HepG2 (cell line): ENCODE results near the gene VPS9D1.

ENCODE experiments used
- ATF3 ChIP-seq: sonication (generic); formaldehyde crosslinking; IDR thresholded peaks from 2 replicates; pipeline ENCODE4 v1.4.0; 2020; ENCODE audit warnings: missing genetic modification reagents
- BCLAF1 ChIP-seq: fragments of 450-650 bp; IDR thresholded peaks from 2 replicates; pipeline ENCODE4 v1.6.1; 2017; ENCODE audit warnings: mild to moderate bottlenecking
- CTCF ChIP-seq: sonication (generic); formaldehyde crosslinking; IDR thresholded peaks from 2 replicates; pipeline ENCODE4 v1.5.0; 2020; ENCODE audit warnings: mild to moderate bottlenecking, missing genetic modification reagents, moderate library complexity
- KIAA2018 ChIP-seq: sonication (generic); formaldehyde crosslinking; IDR thresholded peaks from 2 replicates; pipeline ENCODE4 v1.5.0; 2020; ENCODE audit warnings: mild to moderate bottlenecking, missing genetic modification reagents, borderline replicate concordance
- MXI1 ChIP-seq: IDR thresholded peaks from 3 replicates; pipeline ENCODE4 v1.6.1; 2012; ENCODE audit warnings: low read depth, low read length, inconsistent platforms, borderline replicate concordance
- PBX3 ChIP-seq: sonication (generic); formaldehyde crosslinking; IDR thresholded peaks from 2 replicates; pipeline ENCODE4 v1.8.1; 2023; ENCODE audit warnings: missing genetic modification reagents, inconsistent platforms, borderline replicate concordance
- SIN3A ChIP-seq: IDR thresholded peaks from 2 replicates; pipeline ENCODE4 v1.6.1; 2011; ENCODE audit warnings: low read depth, mild to moderate bottlenecking, control low read depth, low read length, borderline replicate concordance
- ZNF737 ChIP-seq: sonication (generic); formaldehyde crosslinking; IDR thresholded peaks from 2 replicates; pipeline ENCODE4 v1.5.0; 2020; ENCODE audit warnings: missing genetic modification reagents, mild to moderate bottlenecking, borderline replicate concordance

GRCh38 chr16:89716493-89716892 lies 4.2 kb downstream of the VPS9D1 start:
- TF ChIP-seq MXI1, result no peak
- TF ChIP-seq PBX3 (CRISPR knock-in tag), result no peak
- TF ChIP-seq ATF3 (CRISPR knock-in tag), result no peak
- no peak for TF ChIP-seq BCLAF1
- no peak for TF ChIP-seq ZNF737 (CRISPR knock-in tag)
- no peak for TF ChIP-seq KIAA2018 (CRISPR knock-in tag)
- TF ChIP-seq SIN3A, result no peak
- no peak for TF ChIP-seq CTCF (CRISPR knock-in tag)
